Suppressor macrophage treated with lipopolysaccharide for 1 hour (primary cell): ENCODE measurements around the gene CTCFL.

ENCODE experiments used
- DNase-seq, 3 donors: peaks; one replicate each; pipeline ENCODE4 v3.0.0-alpha.2; 2020 to 2022

Gene CTCFL

DNA sequence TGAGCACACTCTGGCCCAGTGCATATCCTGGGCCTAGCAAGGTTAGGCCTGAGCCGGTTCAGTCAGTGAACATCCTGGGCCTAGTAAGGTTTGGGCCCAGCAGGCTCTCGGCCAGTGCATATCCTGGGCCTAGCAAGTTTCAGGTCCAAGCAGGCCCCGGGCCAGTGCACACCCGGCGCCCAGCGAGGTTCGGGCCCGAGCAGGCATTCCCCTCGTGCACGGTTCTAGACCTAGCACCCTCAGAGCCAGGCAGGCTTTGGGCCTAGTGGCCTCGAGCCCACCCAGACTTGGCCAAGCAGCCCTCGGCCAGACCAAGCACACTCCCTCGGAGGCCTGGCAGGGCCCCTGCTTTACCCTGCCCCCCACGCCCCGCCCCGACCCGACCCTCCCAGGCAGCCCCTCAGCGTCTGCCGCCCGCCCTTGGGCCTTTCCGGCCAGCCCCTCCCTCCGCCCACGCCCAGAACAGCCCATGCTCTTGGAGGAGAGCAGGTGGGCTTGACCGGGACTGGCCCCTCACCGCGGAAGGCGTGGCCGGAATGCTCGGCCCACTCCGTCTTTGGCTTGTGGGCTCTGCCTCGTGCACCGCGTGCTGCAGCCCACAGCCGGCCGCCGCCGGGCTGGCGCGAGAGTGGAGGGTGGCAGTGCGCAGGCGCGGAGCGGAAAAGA, at the start of gene CTCFL:
TSS of gene CTCFL (minus strand) at position 630 of the 666 bp plus-strand sequence. CDS start 935 bp downstream, outside the sequence.
- DNase-seq, result no peak

- DNase-seq, result no peak
These were observed 49.0 kb upstream of the CTCFL start for GRCh38 chr20:57573894-57574293.

- no peak for DNase-seq
These were observed 48.3 kb upstream of the CTCFL start for GRCh38 chr20:57573242-57573641.

DNA sequence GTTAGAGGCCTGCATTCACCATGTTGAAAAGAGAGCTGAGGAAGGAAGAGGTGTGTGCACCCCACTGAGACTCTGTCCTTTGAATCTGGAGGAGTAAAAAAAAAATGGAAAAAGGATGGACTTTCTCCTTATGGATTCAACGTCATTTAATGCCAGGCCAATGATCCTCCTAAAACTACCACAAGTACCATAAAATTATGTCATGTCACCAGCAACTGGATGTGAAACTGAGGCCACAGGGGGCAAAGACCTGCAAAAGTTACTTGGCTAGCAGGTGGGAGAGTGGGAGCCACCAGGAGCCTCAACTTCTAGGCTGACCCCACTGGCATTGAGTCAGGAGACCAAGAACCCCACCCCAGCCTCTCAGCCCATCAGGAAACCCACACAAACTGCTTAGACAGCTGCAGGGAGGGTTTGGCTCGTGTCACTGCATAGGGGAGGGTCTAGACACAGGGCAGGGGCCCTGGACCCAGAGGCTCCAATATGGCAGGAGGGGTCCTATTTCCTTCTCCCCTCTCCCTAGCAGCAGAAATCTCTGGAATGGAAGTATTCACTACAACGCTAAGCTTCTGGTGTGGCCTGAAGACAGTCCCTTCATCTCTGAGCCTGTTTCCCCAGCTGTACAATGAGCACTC, 47.0 kb upstream of the CTCFL start:
- DNase-seq, result no peak

DNA sequence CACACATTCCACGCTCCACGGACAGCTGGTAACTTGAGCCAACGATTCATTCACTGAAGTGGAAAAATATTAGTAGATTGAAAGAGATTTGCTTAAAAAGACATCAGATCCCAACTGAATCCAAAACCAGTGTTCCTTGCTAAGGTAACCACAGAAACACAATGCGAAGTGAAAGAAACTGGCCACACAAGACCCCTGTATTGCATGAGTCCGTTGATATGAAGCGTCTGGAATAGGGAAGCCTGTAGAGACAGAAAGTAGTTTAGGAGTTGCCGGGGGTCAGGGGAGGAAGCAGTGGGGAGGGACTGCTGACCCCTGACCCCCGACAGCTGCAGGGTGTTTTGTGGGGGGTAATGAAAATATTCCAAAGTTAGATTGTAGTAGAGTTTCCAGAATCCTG, 46.0 kb upstream of the CTCFL start:
- DNase-seq, result no peak

DNA sequence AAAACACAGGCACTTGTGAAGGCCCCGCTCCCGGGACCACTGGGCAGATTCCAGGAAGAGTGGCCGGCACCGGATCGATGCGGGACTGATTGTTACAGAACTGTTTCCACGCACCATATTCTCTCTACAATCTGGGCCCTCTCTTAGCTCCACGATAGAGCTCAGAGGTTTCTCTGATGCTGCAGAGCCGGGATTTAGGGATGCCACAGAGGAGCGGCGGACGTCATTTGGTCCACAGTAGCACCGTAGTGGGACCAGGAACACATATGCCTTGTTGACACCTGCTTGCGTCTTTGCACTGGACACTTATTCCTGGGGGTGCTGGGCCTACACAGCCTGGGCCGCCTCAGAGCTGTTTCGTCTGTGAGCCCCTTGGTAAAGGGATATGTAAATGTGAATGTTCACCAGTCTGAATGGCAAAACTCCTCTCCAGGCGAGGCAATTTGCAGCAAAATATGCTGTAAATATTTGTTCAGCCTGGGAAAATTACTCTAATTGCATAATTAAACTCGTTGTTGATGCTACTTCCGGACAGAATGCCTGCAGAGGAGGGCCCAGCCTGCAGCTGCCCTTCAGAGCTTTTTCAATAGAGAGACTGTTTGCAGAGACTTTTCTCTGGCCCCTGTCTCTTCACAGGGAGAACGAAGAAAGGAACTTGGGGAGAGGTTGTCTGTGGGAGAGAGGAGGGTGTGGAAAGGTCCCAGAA, 45.4 kb upstream of the CTCFL start:
- no peak for DNase-seq

GRCh38 chr20:57568960-57569359, 44.0 kb upstream of the CTCFL start:
- DNase-seq, result no peak

DNA sequence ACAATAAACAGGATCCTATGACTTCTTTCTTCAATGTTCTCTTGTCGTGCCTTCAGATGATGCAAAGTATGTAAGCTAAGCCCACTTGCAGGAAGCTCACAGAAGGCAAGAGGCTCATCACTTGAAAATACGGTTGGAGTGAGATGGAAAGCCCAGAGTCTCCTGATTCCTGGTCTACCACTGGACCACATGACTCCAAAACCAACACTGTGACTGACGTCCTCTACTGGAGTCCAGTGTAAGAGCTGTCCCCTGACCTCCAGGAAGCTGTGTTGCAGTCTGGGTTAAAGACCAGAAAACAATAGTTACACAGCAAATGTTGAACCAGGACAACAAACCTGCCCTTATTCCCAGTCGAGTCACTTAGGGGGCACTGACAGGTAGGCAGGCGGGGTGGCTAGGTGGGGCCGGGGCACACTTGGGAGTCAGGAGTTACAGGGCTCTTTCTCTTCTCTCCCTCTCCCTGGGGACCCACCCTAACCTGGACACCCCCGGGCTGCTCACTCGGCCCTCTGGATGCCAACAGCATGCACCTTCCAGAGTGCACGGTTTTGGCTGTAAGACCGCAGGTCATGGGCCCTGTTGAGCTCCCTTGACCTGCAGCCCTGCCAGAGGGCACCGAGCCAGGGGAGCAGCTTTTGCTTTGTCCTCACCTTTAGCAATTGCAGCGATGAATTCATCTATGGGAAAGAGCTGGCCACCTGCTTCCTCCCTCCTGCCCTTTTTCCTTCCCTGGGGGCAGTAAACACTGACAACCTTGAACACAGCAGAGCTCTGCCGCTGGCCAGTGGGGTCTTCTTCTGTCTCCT, 43.4 kb upstream of the CTCFL start:
- no peak for DNase-seq

GRCh38 chr20:57567471-57568079, 42.6 kb upstream of the CTCFL start:
- no peak for DNase-seq

GRCh38 chr20:57566803-57567459, 42.0 kb upstream of the CTCFL start:
- no peak for DNase-seq

- no peak for DNase-seq
These were observed 41.5 kb upstream of the CTCFL start for GRCh38 chr20:57566399-57566798.

DNA sequence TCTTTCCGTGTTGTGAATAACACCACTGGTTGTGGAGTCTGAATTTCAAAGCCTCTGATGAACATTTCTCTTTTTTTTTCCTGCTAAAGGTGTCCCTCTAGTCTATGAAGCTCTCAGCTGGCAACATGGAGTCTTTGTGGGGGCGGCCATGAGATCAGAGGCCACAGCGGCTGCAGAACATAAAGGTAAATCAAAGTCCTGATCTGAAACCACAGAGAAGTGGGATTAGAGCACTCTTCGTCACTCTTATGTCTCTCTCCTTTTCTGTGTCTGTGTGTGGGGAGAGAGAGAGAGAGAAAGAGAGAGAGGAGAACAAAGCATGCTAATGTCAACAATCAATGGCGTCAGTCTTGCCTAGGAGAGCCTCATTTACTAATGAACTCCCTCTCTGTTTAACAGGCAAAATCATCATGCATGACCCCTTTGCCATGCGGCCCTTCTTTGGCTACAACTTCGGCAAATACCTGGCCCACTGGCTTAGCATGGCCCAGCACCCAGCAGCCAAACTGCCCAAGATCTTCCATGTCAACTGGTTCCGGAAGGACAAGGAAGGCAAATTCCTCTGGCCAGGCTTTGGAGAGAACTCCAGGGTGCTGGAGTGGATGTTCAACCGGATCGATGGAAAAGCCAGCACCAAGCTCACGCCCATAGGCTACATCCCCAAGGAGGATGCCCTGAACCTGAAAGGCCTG, 40.2 kb upstream of the CTCFL start:
- no peak for DNase-seq

GRCh38 chr20:57564180-57564802, 39.4 kb upstream of the CTCFL start:
- no peak for DNase-seq

DNA sequence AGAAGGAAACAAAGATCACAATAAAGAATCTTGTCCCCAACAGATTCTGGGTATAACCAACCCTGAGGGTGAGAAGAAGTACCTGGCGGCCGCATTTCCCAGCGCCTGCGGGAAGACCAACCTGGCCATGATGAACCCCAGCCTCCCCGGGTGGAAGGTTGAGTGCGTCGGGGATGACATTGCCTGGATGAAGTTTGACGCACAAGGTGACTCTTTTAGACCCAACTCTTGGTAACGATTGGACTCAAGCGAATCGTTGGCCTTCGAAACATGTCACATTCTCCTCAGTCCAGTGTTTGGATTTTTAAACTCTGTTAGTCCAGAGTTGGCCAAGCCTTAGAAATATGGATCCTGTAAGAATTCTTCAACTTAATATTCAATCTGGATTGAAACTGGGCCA, 38.6 kb upstream of the CTCFL start:
- no peak for DNase-seq

DNA sequence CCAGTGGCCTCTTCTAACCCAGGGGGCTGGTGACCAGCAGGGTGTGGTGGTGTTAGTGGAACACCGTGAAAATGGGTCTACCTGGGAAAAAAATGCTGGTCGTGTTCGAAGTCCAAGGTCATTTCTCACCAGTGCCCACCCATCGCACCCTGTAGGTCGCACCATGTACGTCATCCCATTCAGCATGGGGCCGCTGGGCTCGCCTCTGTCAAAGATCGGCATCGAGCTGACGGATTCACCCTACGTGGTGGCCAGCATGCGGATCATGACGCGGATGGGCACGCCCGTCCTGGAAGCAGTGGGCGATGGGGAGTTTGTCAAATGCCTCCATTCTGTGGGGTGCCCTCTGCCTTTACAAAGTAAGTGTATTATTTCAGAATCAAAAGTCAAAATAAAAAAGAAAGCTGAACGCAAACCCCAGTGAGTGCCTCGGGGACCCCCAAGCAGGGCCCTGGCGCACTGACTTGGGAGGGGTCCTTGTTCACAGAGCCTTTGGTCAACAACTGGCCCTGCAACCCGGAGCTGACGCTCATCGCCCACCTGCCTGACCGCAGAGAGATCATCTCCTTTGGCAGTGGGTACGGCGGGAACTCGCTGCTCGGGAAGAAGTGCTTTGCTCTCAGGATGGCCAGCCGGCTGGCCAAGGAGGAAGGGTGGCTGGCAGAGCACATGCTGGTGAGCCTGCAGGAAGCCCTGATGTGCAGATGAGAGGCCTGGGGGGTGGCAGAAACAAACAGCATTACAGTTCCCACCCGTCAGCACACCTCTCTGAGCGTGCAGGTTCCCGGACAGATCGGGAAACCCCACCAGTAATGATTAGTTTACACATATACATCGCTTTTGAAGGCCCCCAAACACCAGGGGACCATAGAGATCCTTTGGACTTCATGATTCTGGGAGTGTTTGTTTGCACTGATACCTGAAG, 37.9 kb upstream of the CTCFL start:
- DNase-seq, result no peak

- no peak for DNase-seq
These were observed 36.7 kb upstream of the CTCFL start for GRCh38 chr20:57561356-57562279.

GRCh38 chr20:57560554-57561355, 35.8 kb upstream of the CTCFL start, which contains the start of gene PCK1:
Gene PCK1 (plus strand): TSS chr20:57561110. CDS start chr20:57561412, 302 bp downstream.
- DNase-seq, result no peak
